ENCODE data around the gene ZNF593.

ZNF593 gene

DNA sequence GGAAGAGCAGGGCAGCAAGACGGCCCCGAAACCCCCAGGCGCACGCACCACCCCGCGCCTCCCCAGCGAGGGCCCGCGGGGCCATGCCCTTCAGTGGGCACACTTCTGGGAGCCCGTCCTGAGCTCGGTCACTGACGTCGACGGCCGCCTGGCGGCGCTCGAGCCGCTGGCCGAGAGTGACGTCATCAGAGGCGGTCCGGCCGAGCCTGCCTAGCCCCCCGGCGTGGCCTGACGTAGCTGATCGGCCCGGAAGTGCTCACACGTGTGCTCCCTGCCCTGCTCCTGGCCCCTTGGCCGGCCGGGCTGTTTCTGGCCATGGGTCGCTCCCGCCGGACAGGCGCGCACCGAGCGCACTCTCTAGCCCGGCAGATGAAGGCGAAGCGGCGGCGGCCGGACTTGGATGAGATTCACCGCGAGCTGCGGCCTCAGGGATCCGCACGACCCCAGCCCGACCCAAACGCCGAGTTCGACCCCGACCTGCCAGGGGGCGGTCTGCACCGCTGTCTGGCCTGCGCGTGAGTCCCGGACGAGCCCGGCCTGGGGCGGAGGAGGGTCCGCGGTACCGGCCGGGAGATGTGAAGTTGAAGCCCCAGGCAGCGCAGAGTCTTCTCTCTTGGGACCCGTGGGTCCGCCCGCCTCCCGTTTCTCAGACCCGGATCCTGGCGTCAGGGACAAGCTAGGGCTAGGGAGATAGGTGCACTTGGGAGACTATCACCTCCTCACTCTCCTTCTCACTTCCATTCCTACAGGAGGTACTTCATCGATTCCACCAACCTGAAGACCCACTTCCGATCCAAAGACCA lies at the start of gene ZNF593:
TSS of gene ZNF593 (plus strand) at position 240 of the 803 bp plus-strand sequence. CDS start at position 316, 76 bp downstream.
- TF ChIP-seq, protein P1, sequence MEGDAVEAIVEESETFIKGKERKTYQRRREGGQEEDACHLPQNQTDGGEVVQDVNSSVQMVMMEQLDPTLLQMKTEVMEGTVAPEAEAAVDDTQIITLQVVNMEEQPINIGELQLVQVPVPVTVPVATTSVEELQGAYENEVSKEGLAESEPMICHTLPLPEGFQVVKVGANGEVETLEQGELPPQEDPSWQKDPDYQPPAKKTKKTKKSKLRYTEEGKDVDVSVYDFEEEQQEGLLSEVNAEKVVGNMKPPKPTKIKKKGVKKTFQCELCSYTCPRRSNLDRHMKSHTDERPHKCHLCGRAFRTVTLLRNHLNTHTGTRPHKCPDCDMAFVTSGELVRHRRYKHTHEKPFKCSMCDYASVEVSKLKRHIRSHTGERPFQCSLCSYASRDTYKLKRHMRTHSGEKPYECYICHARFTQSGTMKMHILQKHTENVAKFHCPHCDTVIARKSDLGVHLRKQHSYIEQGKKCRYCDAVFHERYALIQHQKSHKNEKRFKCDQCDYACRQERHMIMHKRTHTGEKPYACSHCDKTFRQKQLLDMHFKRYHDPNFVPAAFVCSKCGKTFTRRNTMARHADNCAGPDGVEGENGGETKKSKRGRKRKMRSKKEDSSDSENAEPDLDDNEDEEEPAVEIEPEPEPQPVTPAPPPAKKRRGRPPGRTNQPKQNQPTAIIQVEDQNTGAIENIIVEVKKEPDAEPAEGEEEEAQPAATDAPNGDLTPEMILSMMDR (IDR thresholded peaks at IDR 0.05; ENCODE audit: insufficient read depth, missing control alignments): peak; percentile 77
- DNase-seq (ENCODE audit: insufficient read length, low spot score) (peak; percentile 83), FAIRE-seq (no peak)

DNA sequence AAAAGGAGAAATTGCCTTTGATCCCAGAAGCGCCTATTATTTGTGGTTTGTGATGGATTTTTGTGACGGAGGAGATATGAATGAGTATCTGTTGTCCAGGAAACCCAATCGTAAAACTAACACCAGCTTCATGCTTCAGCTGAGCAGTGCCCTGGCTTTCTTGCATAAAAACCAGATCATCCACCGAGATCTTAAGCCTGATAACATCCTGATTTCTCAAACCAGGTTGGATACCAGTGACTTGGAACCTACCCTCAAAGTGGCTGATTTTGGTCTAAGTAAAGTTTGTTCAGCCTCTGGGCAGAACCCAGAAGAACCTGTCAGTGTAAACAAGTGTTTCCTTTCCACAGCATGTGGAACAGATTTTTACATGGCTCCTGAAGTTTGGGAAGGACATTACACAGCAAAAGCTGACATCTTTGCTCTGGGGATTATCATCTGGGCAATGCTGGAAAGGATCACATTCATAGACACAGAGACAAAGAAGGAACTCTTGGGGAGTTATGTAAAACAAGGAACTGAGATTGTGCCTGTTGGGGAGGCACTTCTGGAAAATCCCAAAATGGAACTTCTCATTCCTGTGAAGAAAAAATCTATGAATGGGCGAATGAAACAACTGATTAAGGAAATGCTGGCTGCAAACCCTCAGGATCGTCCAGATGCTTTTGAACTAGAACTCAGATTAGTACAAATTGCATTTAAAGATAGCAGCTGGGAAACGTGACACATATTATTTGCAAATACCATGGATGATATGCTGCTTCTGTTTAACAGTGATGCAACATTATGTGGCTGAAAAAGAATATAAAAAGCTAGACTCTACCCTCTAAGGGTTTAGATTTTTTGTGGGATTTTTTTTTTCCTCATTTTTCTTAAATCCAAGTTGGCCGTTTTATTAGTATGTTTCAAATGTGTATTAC lies 47.6 kb upstream of the ZNF593 start:
- TF ChIP-seq, protein P1 (IDR thresholded peaks at IDR 0.05; ENCODE audit: insufficient read depth, missing control alignments): no peak
- no peak for FAIRE-seq

DNA sequence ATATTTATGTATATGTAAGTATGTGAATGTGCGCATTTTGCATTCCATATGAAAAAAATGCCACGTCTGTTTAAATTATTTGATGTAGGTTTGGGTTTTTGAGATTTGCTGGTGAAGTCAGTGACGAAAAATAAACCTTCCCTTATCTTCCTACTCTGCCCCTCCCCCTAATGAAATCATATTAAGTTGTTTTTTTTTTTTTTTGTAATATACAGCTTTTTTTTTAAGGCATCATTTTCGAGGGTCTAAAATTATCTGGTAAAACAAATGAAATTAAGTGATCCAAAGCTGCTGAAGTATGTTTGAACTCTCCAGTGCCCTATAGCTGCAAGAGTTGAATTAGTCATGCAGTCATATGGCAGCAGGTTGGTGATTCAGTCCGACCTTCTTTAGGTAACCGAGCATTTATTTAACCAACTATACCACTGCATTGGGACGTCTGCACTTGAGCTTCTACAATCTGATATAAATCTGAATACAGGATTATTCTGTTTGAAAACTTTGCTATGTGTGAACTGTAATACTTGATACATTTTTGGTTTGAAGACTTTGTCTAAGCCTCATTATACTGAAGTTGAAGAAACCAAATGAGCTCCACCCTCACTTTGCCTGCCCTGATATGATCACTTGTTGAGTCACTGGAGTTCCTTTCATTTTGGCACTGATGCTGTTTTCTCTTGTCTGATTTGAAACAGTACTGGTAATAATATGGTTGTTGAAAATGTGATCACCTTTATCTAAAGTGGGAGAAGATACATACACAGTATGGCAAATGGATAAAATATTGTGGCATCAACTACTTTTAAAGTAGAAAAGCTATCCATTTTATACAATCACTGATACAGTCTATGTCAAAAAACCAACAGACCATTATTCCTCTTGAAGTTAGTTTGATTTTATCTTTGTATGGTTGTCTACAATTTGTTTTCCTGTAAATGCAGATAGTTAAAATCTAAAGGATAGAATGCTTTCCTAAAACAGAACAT lies 46.4 kb upstream of the ZNF593 start:
- DNase-seq (ENCODE audit: insufficient read length, low spot score): no peak
- TF ChIP-seq, protein P1 (IDR thresholded peaks at IDR 0.05; ENCODE audit: insufficient read depth, missing control alignments): no peak
- no peak for FAIRE-seq

More for the DNA sequence above, 47.6 kb upstream of the ZNF593 start:
- DNase-seq (ENCODE audit: insufficient read length, low spot score): no peak

DNA sequence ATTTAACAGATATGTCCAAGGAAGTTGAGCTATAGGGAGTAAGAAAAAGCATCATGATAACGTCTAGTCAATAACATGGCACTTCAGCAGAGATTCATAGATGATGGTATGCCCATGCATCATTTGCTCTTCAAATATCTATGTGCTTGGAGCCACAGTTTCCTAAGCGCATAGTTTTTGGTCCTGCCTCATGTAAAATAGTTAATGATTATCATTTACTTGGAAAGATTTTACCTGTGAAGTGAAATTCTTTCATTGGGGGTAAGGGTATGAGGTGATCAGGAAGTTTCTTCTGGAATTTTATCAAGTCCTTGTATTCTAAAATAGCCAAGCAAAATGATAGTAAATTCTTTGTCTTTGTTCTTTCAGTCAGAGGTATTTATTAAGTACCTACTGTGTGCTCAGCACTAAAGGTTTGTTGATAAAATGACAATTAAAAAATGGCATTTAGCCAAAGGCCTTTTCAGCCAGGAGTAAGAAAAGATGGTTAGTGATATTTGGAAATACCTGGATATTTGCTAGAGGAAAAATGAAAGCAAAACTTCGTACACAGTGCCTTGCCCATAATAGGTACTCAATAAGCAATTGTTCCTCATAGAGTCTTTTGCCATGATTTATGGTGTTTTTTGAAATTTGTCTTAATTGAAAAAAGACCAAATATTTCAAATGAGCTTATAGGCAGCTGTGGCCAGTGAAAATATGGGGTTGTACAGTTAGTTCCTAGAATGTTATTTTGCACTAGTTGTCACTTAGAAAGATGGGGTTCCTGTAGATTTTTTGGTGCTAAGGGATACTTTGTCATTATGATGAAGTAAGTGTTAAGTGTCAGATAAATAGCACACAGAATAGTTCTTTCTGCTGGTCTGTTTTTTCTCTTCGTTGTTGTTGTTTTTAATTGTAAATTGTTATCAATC lies 45.0 kb upstream of the ZNF593 start:
- TF ChIP-seq, protein P1 (IDR thresholded peaks at IDR 0.05; ENCODE audit: insufficient read depth, missing control alignments): no peak
- DNase-seq (ENCODE audit: insufficient read length, low spot score) (no peak), FAIRE-seq (no peak)

DNA sequence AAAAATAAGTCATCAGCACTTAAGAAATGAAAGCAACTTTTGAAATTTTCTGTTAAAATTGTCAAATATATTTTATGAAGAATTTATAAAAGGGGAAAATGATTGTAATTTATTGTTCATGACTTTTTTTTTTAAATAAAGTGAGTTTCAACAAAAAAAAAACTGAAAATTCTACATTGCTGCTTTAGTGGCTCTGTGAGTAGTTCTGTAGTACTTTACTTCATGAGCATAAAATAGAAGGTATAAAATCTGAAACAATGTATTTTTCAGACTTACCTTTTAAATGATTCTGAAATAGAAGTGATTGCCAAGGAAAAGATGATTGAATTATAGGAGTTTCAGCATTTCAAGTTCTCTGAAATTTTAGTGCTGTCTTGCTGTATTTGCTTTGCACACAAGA lies 44.3 kb upstream of the ZNF593 start:
- FAIRE-seq: no peak
- TF ChIP-seq, protein P1 (IDR thresholded peaks at IDR 0.05; ENCODE audit: insufficient read depth, missing control alignments): no peak
- no peak for DNase-seq (ENCODE audit: insufficient read length, low spot score)

DNA sequence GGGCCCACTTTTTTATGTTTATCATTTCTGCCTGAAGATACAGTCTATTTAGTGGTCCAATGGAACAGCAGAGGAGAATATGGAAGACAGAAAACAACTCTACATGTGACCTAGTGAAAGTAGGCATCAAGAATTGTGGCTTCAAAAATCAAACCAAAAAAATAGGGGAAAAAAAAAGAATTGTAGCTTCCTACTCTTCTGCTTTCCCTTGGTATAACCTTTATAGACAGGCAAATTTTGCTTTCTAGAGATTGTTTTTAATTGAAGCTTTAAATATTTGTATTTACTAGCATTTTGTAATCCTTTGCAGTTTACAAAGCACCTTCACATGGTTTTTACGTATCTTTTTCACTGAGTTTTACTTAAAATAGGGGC lies 43.8 kb upstream of the ZNF593 start:
- FAIRE-seq: no peak
- no peak for DNase-seq (ENCODE audit: insufficient read length, low spot score)
- TF ChIP-seq, protein P1 (IDR thresholded peaks at IDR 0.05; ENCODE audit: insufficient read depth, missing control alignments): no peak

Data from D721Med (cell line).